NT2/D1 (cell line): Measurements from ENCODE around the gene MYO3B.
"Not testable (repeated sequence)": the region's sequence is repeated elsewhere in the genome, so short reads cannot be mapped to it uniquely, and the experiment has no call there.

Experiments used
- DNase-seq: peaks from one replicate; pipeline ENCODE4 v3.0.0-alpha.2; 2011; ENCODE audit warnings: low read depth, low spot score
- H3K27me3 ChIP-seq: 2 replicates; pipeline ENCODE4 v1.6.0; 2011; ENCODE audit warnings: mild to moderate bottlenecking; ENCODE audit not compliant: insufficient read length, insufficient read depth
- H3K36me3 ChIP-seq: 2 replicates; pipeline ENCODE4 v1.6.1; 2011; ENCODE audit warnings: mild to moderate bottlenecking, low read length, mixed read lengths; ENCODE audit not compliant: insufficient read depth, insufficient read length
- H3K4me1 ChIP-seq: 2 replicates; pipeline ENCODE4 v1.5.1; 2011; ENCODE audit not compliant: insufficient read depth, insufficient read length
- H3K4me3 ChIP-seq: 2 replicates; pipeline ENCODE4 v1.5.1; 2011; ENCODE audit warnings: low read depth; ENCODE audit not compliant: insufficient read length
- H3K9ac ChIP-seq: 2 replicates; pipeline ENCODE4 v1.6.0; 2011; ENCODE audit warnings: low read depth; ENCODE audit not compliant: insufficient read length
- H3K9me3 ChIP-seq: 2 replicates; pipeline ENCODE4 v1.5.1; 2011; ENCODE audit warnings: mild to moderate bottlenecking, low read length; ENCODE audit not compliant: insufficient read depth
- SUZ12 ChIP-seq: IDR thresholded peaks from 2 replicates; pipeline ENCODE4 v1.6.1; 2011; ENCODE audit not compliant: insufficient read length, insufficient read depth; ENCODE audit errors: extremely low read depth
- YY1 ChIP-seq: IDR thresholded peaks from 2 replicates; pipeline ENCODE4 v1.6.1; 2011; ENCODE audit not compliant: insufficient read length, insufficient read depth
- ZNF274 ChIP-seq: IDR thresholded peaks from 2 replicates; pipeline ENCODE4 v1.6.1; 2011; ENCODE audit warnings: mild to moderate bottlenecking, low read depth, low read length

MYO3B gene

DNA sequence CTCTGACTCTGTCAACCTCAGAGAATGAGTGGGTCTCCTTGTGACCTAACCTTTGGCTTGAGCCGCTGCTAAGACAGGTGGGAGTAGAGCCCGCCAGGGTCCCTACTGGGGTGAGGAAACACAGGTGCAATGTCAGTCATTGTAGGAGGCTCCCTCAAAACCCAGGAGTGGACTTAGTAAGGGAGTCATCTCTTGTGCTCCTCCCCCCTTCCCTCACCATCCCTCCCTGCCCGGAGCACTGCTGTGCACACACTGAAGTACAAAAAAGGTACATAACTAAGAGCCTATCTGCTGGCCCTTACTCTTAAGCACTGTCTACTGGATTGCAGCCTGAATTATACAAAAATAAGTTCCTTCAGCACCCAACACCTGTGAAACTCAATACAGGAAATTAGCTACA lies 77.2 kb downstream of the MYO3B start:
- TF ChIP-seq YY1 (no peak), SUZ12 (no peak), ZNF274 (no peak)
- Histone ChIP-seq H3K36me3 (no peaks in the 10 kb centered on the region), H3K9me3 (peaks cover 10% of the 10 kb centered on the region), H3K27me3 (no peaks in the 10 kb centered on the region), H3K4me1 (no peaks in the 10 kb centered on the region), H3K4me3 (no peak overlapping the region), H3K9ac (no peak overlapping the region)
- no peak for DNase-seq

DNA sequence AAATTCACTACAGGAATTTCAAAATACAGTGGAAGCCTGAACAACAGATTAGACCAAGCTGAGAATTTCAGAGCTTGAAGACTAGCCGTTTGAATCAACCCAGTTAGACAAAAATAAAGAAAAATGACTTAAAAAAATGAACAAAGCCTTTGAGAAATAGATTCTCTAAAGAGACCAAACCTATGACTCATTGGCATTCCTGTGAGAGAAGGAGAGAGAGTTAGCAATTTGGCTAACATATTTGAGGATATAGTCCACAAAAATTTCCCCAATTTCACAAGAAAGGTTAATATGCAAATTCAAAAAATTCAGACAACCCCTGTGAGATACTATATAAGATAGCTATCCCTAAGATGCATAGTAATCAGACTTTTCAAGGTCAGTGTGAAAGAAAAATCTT lies 78.0 kb downstream of the MYO3B start:
- no peaks in the 10 kb centered on the region for H3K36me3 ChIP-seq
- TF ChIP-seq YY1, result no peak
- no peak for TF ChIP-seq SUZ12
- TF ChIP-seq ZNF274, result no peak
- H3K4me1 ChIP-seq, result no peaks in the 10 kb centered on the region
- H3K9me3 ChIP-seq, result peaks cover 13% of the 10 kb centered on the region
- DNase-seq, result no peak
- H3K9ac ChIP-seq, result no peak overlapping the region
- no peak overlapping the region for H3K4me3 ChIP-seq
- no peaks in the 10 kb centered on the region for H3K27me3 ChIP-seq

DNA sequence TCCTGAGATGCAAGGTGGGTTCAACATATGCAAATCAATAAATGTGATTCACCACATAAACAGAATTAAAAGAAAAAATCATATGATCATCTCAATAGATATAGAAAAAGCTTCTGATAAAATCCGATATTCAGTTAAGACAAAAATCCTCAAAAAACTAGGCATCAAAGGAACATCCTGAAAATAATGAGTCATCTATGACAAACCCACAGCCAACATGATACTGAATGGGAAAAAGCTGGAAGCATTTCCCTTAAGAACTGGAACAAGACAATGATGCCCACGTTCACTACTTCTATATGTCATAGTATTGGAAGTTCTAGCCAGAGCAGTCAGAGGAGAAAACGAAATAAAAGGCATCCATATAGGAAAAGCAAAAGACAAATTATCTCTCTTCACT lies 80.4 kb downstream of the MYO3B start:
- no peaks in the 10 kb centered on the region for H3K36me3 ChIP-seq
- no peak for DNase-seq

DNA sequence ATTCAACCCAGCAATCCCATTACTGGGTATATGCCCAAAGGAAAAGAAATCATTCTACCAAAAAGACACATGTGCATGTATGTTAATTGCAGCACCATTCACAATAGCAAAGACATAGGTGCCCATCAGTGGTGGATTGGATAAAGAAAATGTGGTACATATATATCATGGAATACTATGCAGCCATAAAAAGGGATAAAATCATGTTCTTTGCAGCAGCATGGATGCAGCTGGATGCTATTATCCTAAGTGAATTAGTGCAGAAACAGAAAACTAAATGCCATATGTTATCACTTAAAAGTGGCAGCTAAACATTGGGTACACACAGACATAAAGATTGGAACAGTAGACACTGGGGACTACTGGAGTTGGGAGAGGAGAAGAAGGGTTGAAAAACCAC lies 82.2 kb downstream of the MYO3B start:
- no peak overlapping the region for H3K4me3 ChIP-seq
- H3K36me3 ChIP-seq, result no peaks in the 10 kb centered on the region
- H3K27me3 ChIP-seq, result no peaks in the 10 kb centered on the region
- DNase-seq, result no peak
- peaks cover 39% of the 10 kb centered on the region for H3K9me3 ChIP-seq
- TF ChIP-seq YY1, result no peak
- TF ChIP-seq ZNF274, result no peak
- TF ChIP-seq SUZ12, result no peak
- H3K4me1 ChIP-seq, result no peaks in the 10 kb centered on the region
- H3K9ac ChIP-seq, result no peak overlapping the region

More for the DNA sequence above, 80.4 kb downstream of the MYO3B start:
- Histone ChIP-seq H3K4me1 (no peaks in the 10 kb centered on the region), H3K9me3 (peaks cover 28% of the 10 kb centered on the region), H3K27me3 (no peaks in the 10 kb centered on the region), H3K4me3 (no peak overlapping the region), H3K9ac (no peak overlapping the region)
- TF ChIP-seq YY1 (no peak), ZNF274 (no peak), SUZ12 (no peak)

DNA sequence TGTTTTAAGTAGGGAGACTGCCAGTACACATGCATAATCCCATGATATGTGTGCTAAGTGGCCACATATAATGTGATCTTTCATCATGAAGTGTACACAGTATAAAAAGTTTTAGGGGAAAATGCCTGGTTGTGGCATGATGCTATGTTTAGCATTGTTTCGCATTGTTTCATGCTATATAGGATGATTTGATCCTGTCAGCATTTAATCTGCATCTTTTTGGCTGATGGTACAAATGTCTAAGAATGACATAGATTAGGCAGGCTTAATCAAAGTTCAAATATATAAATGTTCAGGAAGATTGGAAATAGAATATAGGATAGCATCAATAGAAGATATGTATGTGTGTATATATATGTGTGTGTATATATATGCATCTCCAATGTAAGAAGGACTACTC lies 83.6 kb downstream of the MYO3B start:
- no peak for TF ChIP-seq ZNF274
- TF ChIP-seq YY1, result no peak
- no peak for TF ChIP-seq SUZ12
- H3K4me1 ChIP-seq, result no peaks in the 10 kb centered on the region

DNA sequence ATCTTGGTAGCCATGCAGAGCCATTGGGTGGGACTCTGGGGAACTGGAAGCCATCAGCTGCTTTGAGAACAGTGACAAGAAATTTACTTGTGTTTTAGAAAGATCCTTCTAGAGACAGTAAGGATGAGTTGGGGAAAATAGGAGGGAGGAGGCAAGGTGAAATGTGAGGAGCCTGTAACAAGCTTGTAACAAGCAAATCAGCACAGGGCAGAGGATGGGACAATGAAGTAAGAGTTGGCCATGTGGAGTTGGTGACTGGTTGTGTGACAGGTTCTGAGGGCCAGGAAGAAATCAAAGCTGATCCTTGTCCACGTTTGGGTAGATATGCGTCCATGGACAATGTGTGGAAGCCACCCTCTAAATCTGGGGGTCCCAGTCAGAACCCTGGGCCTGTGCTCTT lies 84.4 kb downstream of the MYO3B start:
- no peaks in the 10 kb centered on the region for H3K36me3 ChIP-seq
- no peaks in the 10 kb centered on the region for H3K27me3 ChIP-seq
- H3K9me3 ChIP-seq, result peaks cover 29% of the 10 kb centered on the region
- no peak overlapping the region for H3K4me3 ChIP-seq
- TF ChIP-seq SUZ12 (no peak), ZNF274 (no peak), YY1 (no peak)
- no peak for DNase-seq
- H3K9ac ChIP-seq, result no peak overlapping the region
- H3K4me1 ChIP-seq, result no peaks in the 10 kb centered on the region

More for the DNA sequence above, 83.6 kb downstream of the MYO3B start:
- Histone ChIP-seq H3K4me3 (no peak overlapping the region), H3K9me3 (peaks cover 34% of the 10 kb centered on the region), H3K27me3 (no peaks in the 10 kb centered on the region), H3K36me3 (no peaks in the 10 kb centered on the region), H3K9ac (no peak overlapping the region)
- no peak for DNase-seq

DNA sequence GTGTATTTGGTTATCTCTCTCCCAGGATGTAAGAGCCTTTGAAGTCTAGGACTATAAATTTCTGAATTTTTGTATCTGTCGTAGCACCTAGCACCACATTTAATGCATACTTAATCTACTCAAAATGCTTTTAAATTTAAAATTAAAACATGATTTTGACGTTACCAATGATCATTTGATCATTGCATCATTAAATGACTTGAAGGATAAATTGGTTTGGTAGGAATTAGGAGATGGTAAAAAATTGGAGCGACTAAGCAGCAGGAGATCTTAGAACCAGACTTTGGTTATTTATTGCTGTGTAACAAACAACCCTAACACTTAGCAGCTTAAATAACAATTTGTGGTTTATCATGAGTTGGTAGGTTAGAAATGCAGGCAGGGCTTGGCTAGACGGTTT lies 84.9 kb downstream of the MYO3B start:
- Histone ChIP-seq H3K9me3 (peaks cover 29% of the 10 kb centered on the region), H3K36me3 (no peaks in the 10 kb centered on the region), H3K9ac (no peak overlapping the region), H3K4me3 (no peak overlapping the region), H3K4me1 (no peaks in the 10 kb centered on the region), H3K27me3 (no peaks in the 10 kb centered on the region)
- DNase-seq, result no peak
- TF ChIP-seq YY1 (no peak), ZNF274 (no peak), SUZ12 (no peak)

DNA sequence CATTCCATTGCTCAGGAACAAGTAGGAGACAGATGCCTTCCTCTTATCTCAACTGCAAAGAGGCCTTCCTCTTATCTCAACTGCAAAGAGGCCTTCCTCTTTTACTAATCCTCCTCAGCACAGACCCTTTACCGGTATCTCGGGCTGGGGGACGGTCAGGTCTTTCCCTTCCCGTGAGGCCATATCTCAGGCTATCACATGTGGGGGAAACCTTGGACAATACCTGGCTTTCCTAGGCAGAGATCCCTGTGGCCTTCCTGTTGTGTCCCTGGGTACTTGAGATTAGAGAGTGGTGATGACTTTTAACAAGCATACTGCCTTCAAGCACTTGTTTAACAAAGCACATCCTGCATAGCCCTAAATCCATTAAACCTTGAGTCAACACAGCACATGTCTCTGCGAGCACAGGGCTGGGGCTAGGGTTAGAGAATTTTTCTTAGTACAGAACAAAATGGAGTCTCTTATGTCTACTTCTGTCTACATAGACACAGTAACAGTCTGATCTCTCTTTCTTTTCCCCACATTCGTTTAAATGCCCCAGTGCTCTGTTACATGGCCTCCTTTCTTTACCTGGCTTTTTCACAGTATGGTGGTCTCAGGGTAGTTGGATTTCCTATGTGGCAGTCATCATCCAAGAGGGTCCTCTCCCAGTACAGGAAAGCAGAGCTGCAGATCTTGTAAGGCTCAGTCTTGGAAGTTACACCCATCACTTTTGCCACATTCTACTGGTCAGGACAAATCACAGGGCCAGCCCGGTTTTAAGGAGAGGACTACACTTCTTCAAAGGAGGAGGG lies 86.0 kb downstream of the MYO3B start:
- H3K27me3 ChIP-seq, H3K36me3 ChIP-seq, DNase-seq, H3K4me3 ChIP-seq, H3K9ac ChIP-seq, H3K4me1 ChIP-seq: not testable (repeated sequence)
- peaks cover 29% of the 10 kb centered on the region for H3K9me3 ChIP-seq
